Measurements from ENCODE around the gene ALPI. TPM values are rescaled to one million over a fixed set of nuclear protein-coding genes. Genes with fewer than 3 reads are reported as not detected.

ALPI gene
- total RNA-seq, 1 donor from 2014 or later, result not detected

GRCh38 chr2:232478571-232479340 is 22.8 kb downstream of the ALPI start:
- H3K4me1 ChIP-seq, result no peaks in the 10 kb centered on the region
- no peak for DNase-seq (ENCODE audit: extremely low spot score in 2 of 2)
- H3K27ac ChIP-seq, result no peak overlapping the region
- no peaks in the 10 kb centered on the region for H3K27me3 ChIP-seq
- H3K9me3 ChIP-seq, result no peaks in the 10 kb centered on the region
- intact Hi-C loops (cut with DNase I), result no loop called here
- TF ChIP-seq POLR2A (IDR thresholded peaks at IDR 0.05) (no peak), CTCF (IDR thresholded peaks at IDR 0.05) (no peak)
- H3K36me3 ChIP-seq, result no peaks in the 10 kb centered on the region
- no peak overlapping the region for H3K4me3 ChIP-seq

- Histone ChIP-seq H3K4me1 (no peaks in the 10 kb centered on the region), H3K9me3 (no peaks in the 10 kb centered on the region), H3K4me3 (no peak overlapping the region), H3K36me3 (no peaks in the 10 kb centered on the region), H3K27me3 (peaks cover 1% of the 10 kb centered on the region), H3K27ac (no peak overlapping the region)
- TF ChIP-seq CTCF (IDR thresholded peaks at IDR 0.05), result no peak
- no peak for TF ChIP-seq POLR2AphosphoS5 (IDR thresholded peaks at IDR 0.05; ENCODE audit: insufficient read depth in 1 of 2, low read depth in 1 of 2)
- no peak for TF ChIP-seq POLR2A (IDR thresholded peaks at IDR 0.05)
- intact Hi-C loops (cut with DNase I), result no loop called here
- no peak for DNase-seq (ENCODE audit: extremely low spot score in 2 of 2)
These were observed 23.6 kb downstream of the ALPI start for GRCh38 chr2:232479341-232480200.

- H3K27ac ChIP-seq, result no peak overlapping the region
- no peak for TF ChIP-seq POLR2A (IDR thresholded peaks at IDR 0.05)
- no peak for TF ChIP-seq POLR2AphosphoS5 (IDR thresholded peaks at IDR 0.05; ENCODE audit: insufficient read depth in 1 of 2, low read depth in 1 of 2)
- no peak for TF ChIP-seq CTCF (IDR thresholded peaks at IDR 0.05)
- DNase-seq (ENCODE audit: extremely low spot score in 2 of 2), result no peak
- H3K4me1 ChIP-seq, result no peaks in the 10 kb centered on the region
- no peaks in the 10 kb centered on the region for H3K9me3 ChIP-seq
- H3K4me3 ChIP-seq, result no peak overlapping the region
- intact Hi-C loops (cut with DNase I), result no loop called here
- H3K36me3 ChIP-seq, result no peaks in the 10 kb centered on the region
- H3K27me3 ChIP-seq, result peaks cover 9% of the 10 kb centered on the region
These were observed 24.5 kb downstream of the ALPI start for GRCh38 chr2:232480201-232481190.

- intact Hi-C loops (cut with DNase I), result no loop called here
- Histone ChIP-seq H3K27ac (no peak overlapping the region), H3K4me1 (peaks cover 1% of the 10 kb centered on the region), H3K9me3 (no peaks in the 10 kb centered on the region), H3K27me3 (peaks cover 14% of the 10 kb centered on the region), H3K4me3 (no peak overlapping the region), H3K36me3 (no peaks in the 10 kb centered on the region)
- TF ChIP-seq CTCF (IDR thresholded peaks at IDR 0.05) (no peak), POLR2A (IDR thresholded peaks at IDR 0.05) (no peak), POLR2AphosphoS5 (IDR thresholded peaks at IDR 0.05; ENCODE audit: insufficient read depth in 1 of 2, low read depth in 1 of 2) (no peak)
- no peak for DNase-seq (ENCODE audit: extremely low spot score in 2 of 2)
These were observed 25.6 kb downstream of the ALPI start for GRCh38 chr2:232481322-232482140.
